Astrocyte (in vitro differentiated cells and primary cell): ENCODE measurements around the gene ZP3. TPM values are rescaled to one million over a fixed set of nuclear protein-coding genes. Genes with fewer than 3 reads are reported as not detected.

Experiments
- DNase-seq: peaks from one replicate; pipeline ENCODE4 v3.0.0-alpha.2; 2010; ENCODE audit warnings: low read depth
- FAIRE-seq: peaks from 2 replicates; lab custom pipeline; 2011; peaks lifted over from hg19 to GRCh38; lab: Jason Lieb, UNC
- H2AFZ ChIP-seq: 2 replicates; pipeline ENCODE4 v1.6.0; 2012; ENCODE audit warnings: low read depth, low read length, inconsistent platforms
- H3K27ac ChIP-seq: 2 replicates; pipeline ENCODE4 v1.5.1; 2011; ENCODE audit warnings: low read depth, low read length, inconsistent platforms
- H3K27me3 ChIP-seq: 2 replicates; pipeline ENCODE4 v1.6.0; 2011; ENCODE audit warnings: low read length, inconsistent platforms; ENCODE audit not compliant: insufficient read depth
- H3K36me3 ChIP-seq: 2 replicates; pipeline ENCODE4 v1.5.1; 2011; ENCODE audit warnings: low read length, inconsistent platforms; ENCODE audit not compliant: insufficient read depth
- H3K4me1 ChIP-seq: 2 replicates; pipeline ENCODE4 v1.5.1; 2011; ENCODE audit warnings: low read length, inconsistent platforms; ENCODE audit not compliant: insufficient read depth
- H3K4me2 ChIP-seq: 2 replicates; pipeline ENCODE4 v1.6.0; 2012; ENCODE audit warnings: low read length, inconsistent platforms
- H3K4me3 ChIP-seq: 2 replicates; pipeline ENCODE4 v1.5.1; 2011; ENCODE audit warnings: low read depth, mild to moderate bottlenecking, low read length, inconsistent platforms; ENCODE audit not compliant: insufficient read depth
- H3K79me2 ChIP-seq: 2 replicates; pipeline ENCODE4 v1.6.0; 2012; ENCODE audit warnings: mild to moderate bottlenecking, low read length, inconsistent platforms; ENCODE audit not compliant: insufficient read depth
- H3K9ac ChIP-seq: 2 replicates; pipeline ENCODE4 v1.6.0; 2012; ENCODE audit warnings: mild to moderate bottlenecking, low read length, inconsistent platforms
- H3K9me3 ChIP-seq: 2 replicates; pipeline ENCODE4 v1.5.1; 2012; ENCODE audit warnings: low read depth, mild to moderate bottlenecking, low read length, inconsistent platforms; ENCODE audit not compliant: insufficient read depth
- H4K20me1 ChIP-seq: 2 replicates; pipeline ENCODE4 v1.6.0; 2012; ENCODE audit warnings: low read length, inconsistent platforms; ENCODE audit not compliant: insufficient read depth
- H3K27ac Mint-ChIP-seq: one replicate; pipeline ENCODE4 v1.8.0; 2021; ENCODE audit warnings: mild to moderate bottlenecking, mixed read lengths; ENCODE audit not compliant: unreplicated experiment
- H3K27me3 Mint-ChIP-seq: one replicate; pipeline ENCODE4 v1.8.0; 2021; ENCODE audit warnings: low read depth, mixed read lengths; ENCODE audit not compliant: unreplicated experiment
- H3K36me3 Mint-ChIP-seq: one replicate; pipeline ENCODE4 v1.8.0; 2021; ENCODE audit warnings: low read depth, mixed read lengths; ENCODE audit not compliant: unreplicated experiment
- H3K4me1 Mint-ChIP-seq: one replicate; pipeline ENCODE4 v1.8.0; 2021; ENCODE audit warnings: low read depth, mixed read lengths; ENCODE audit not compliant: unreplicated experiment
- H3K4me3 Mint-ChIP-seq: one replicate; pipeline ENCODE4 v1.8.0; 2021; ENCODE audit warnings: mild to moderate bottlenecking, moderate library complexity, mixed read lengths; ENCODE audit not compliant: unreplicated experiment
- H3K9me3 Mint-ChIP-seq: one replicate; pipeline ENCODE4 v1.8.0; 2021; ENCODE audit warnings: mild to moderate bottlenecking, mixed read lengths; ENCODE audit not compliant: unreplicated experiment
- CTCF ChIP-seq: IDR thresholded peaks from 2 replicates; pipeline ENCODE4 v1.5.1; 2011; ENCODE audit warnings: low read depth, mild to moderate bottlenecking, inconsistent platforms, low read length, moderate library complexity; ENCODE audit not compliant: insufficient read depth
- EZH2 ChIP-seq: IDR thresholded peaks from 2 replicates; pipeline ENCODE4 v1.6.1; 2012; ENCODE audit warnings: mild to moderate bottlenecking, low read length, inconsistent platforms; ENCODE audit not compliant: insufficient read depth
- total RNA-seq: library from RNA; stranded (reverse); gene quantifications from 2 replicates; pipeline ENCODE4 v1.2.1, GENCODE V29; 2021

The ZP3 gene
- total RNA-seq, 1 donor from 2014 or later, result 2.6 TPM

- Histone ChIP-seq H2AFZ (peak overlapping the region; percentile 56), H3K79me2 (no peaks in the 10 kb centered on the region), H3K4me3 (no peak overlapping the region), H3K27ac (peak overlapping the region; percentile 89), H3K36me3 (no peaks in the 10 kb centered on the region), H4K20me1 (no peaks in the 10 kb centered on the region), H3K9me3 (no peaks in the 10 kb centered on the region), H3K9ac (peak overlapping the region; percentile 79), H3K27me3 (no peaks in the 10 kb centered on the region), H3K4me1 (peaks cover 22% of the 10 kb centered on the region), H3K4me2 (peak overlapping the region; percentile 69)
- no peaks in the 10 kb centered on the region for H3K27me3 Mint-ChIP-seq
- peak overlapping the region; percentile 99 for H3K27ac Mint-ChIP-seq
- no peaks in the 10 kb centered on the region for H3K9me3 Mint-ChIP-seq
- DNase-seq, result no peak
- FAIRE-seq, result no peak
- no peaks in the 10 kb centered on the region for H3K36me3 Mint-ChIP-seq
- H3K4me1 Mint-ChIP-seq, result peaks cover 13% of the 10 kb centered on the region
- peak overlapping the region; percentile 70 for H3K4me3 Mint-ChIP-seq
- TF ChIP-seq EZH2 (no peak), CTCF (no peak)
These were observed 44.2 kb upstream of the ZP3 start for GRCh38 chr7:76380623-76380966.

- Mint-ChIP-seq H3K27ac (no peak overlapping the region), H3K4me3 (no peak overlapping the region), H3K36me3 (no peaks in the 10 kb centered on the region), H3K27me3 (no peaks in the 10 kb centered on the region), H3K9me3 (no peaks in the 10 kb centered on the region), H3K4me1 (peaks cover 13% of the 10 kb centered on the region)
- no peak overlapping the region for H2AFZ ChIP-seq
- peaks cover 22% of the 10 kb centered on the region for H3K4me1 ChIP-seq
- no peaks in the 10 kb centered on the region for H4K20me1 ChIP-seq
- no peaks in the 10 kb centered on the region for H3K36me3 ChIP-seq
- no peak overlapping the region for H3K27ac ChIP-seq
- no peak for TF ChIP-seq CTCF
- FAIRE-seq, result no peak
- H3K79me2 ChIP-seq, result no peaks in the 10 kb centered on the region
- DNase-seq, result no peak
- no peaks in the 10 kb centered on the region for H3K27me3 ChIP-seq
- no peak overlapping the region for H3K4me2 ChIP-seq
- H3K4me3 ChIP-seq, result no peak overlapping the region
- H3K9me3 ChIP-seq, result no peaks in the 10 kb centered on the region
- no peak overlapping the region for H3K9ac ChIP-seq
These were observed 42.9 kb upstream of the ZP3 start for GRCh38 chr7:76381814-76382213.

GRCh38 chr7:76383089-76383944, 41.4 kb upstream of the ZP3 start:
- H3K9ac ChIP-seq, result no peak overlapping the region
- H3K4me1 ChIP-seq, result peaks cover 11% of the 10 kb centered on the region
- H3K4me1 Mint-ChIP-seq, result peaks cover 6% of the 10 kb centered on the region
- H3K36me3 Mint-ChIP-seq, result peaks cover 2% of the 10 kb centered on the region
- TF ChIP-seq EZH2 (no peak), CTCF (no peak)
- H3K4me3 ChIP-seq, result no peak overlapping the region
- DNase-seq, result no peak
- no peak overlapping the region for H3K27ac ChIP-seq
- no peaks in the 10 kb centered on the region for H3K27me3 Mint-ChIP-seq
- H4K20me1 ChIP-seq, result no peaks in the 10 kb centered on the region
- no peak overlapping the region for H3K4me2 ChIP-seq
- no peak overlapping the region for H3K4me3 Mint-ChIP-seq
- H3K27me3 ChIP-seq, result no peaks in the 10 kb centered on the region
- H3K9me3 ChIP-seq, result no peaks in the 10 kb centered on the region
- FAIRE-seq, result no peak
- H3K36me3 ChIP-seq, result no peaks in the 10 kb centered on the region
- no peak overlapping the region for H3K27ac Mint-ChIP-seq
- H3K79me2 ChIP-seq, result no peaks in the 10 kb centered on the region
- no peaks in the 10 kb centered on the region for H3K9me3 Mint-ChIP-seq
- H2AFZ ChIP-seq, result no peak overlapping the region
